Left ventricle myocardium inferior (tissue), 1 donor: ENCODE results near the gene GMCL2. TPM values are rescaled to one million over a fixed set of nuclear protein-coding genes. Genes with fewer than 3 reads are reported as not detected.

Experiments
- DNase-seq: peaks from one replicate; pipeline ENCODE4 v3.0.0-alpha.2; 2020
- H3K27ac ChIP-seq: fragments of 200-600 bp; replicated peaks from 2 replicates; pipeline ENCODE4 v1.8.0; 2021
- H3K27me3 ChIP-seq: fragments of 200-600 bp; 2 replicates; pipeline ENCODE4 v1.8.0; 2021; ENCODE audit warnings: low read depth
- H3K36me3 ChIP-seq: fragments of 200-600 bp; 2 replicates; pipeline ENCODE4 v1.8.0; 2021
- H3K4me1 ChIP-seq: fragments of 200-600 bp; 2 replicates; pipeline ENCODE4 v1.8.0; 2021
- H3K4me3 ChIP-seq: fragments of 200-600 bp; 2 replicates; pipeline ENCODE4 v1.8.0; 2021; ENCODE audit warnings: mild to moderate bottlenecking, moderate library complexity
- H3K9me3 ChIP-seq: fragments of 200-600 bp; replicated peaks from 2 replicates; pipeline ENCODE4 v1.8.0; 2021
- intact Hi-C: fragments of 100-400 bp; cut with micrococcal nuclease; formaldehyde crosslinking; loops from one replicate; pipeline ENCODE4 v1.11.0; 2022
- long read RNA-seq: library from polyadenylated mRNA; unstranded; transcript quantifications from one replicate; pipeline ENCODE4 v2.0.0, GENCODE V29; 2021
- total RNA-seq: library from RNA; stranded (reverse); fragmentation: NEBNext Ultra II Directional; extraction: Animal tissue kit (Norgen Biotek cat#: 25700); gene quantifications from one replicate; pipeline ENCODE4 v1.2.1, GENCODE V29; 2021
- TF ChIP-seq, protein P1 (sequence below): fragments of 200-600 bp; IDR thresholded peaks from 2 replicates; pipeline ENCODE4 v1.8.0; 2021; ENCODE audit warnings: antibody characterized with exemption, mild to moderate bottlenecking, borderline replicate concordance
- donor health status: DM: no; HTN: yes; CAD: no; lungs with severe emphysema.

The GMCL2 gene
- not detected for total RNA-seq
- long read RNA-seq: 0 reads

DNA sequence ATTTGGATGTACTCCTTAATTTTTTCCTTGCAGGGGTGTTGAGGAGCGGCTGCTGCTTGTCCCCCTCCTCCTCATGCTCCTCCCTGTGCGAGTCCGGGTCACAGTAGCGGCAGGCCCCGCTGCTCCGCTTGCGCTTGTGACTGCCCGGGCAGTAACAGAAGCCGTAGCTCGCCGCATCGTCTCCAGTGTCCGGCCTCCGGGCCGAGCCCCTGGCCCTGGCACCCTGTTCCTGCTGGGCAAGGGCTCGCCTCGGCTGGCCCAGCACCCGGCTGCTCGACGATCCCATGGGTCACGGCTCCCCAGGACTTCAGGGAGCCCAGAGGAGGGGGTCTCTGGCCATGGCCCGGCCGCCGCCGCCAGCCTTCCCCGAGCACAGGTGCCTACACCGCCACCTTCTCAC, at the start of gene GMCL2:
TSS of gene GMCL2 (minus strand) at position 358 of the 400 bp plus-strand sequence. CDS start at position 286, 72 bp downstream.
- H3K9me3 ChIP-seq: no peaks in the 10 kb centered on the region
- no peak within 1 kb of the TSS for H3K27ac ChIP-seq
- H3K4me1 ChIP-seq: no peaks in the 10 kb centered on the region
- no peak within 1 kb of the TSS for H3K4me3 ChIP-seq
- H3K27me3 ChIP-seq: peaks cover 39% of the 10 kb centered on the region
- TF ChIP-seq, protein P1, sequence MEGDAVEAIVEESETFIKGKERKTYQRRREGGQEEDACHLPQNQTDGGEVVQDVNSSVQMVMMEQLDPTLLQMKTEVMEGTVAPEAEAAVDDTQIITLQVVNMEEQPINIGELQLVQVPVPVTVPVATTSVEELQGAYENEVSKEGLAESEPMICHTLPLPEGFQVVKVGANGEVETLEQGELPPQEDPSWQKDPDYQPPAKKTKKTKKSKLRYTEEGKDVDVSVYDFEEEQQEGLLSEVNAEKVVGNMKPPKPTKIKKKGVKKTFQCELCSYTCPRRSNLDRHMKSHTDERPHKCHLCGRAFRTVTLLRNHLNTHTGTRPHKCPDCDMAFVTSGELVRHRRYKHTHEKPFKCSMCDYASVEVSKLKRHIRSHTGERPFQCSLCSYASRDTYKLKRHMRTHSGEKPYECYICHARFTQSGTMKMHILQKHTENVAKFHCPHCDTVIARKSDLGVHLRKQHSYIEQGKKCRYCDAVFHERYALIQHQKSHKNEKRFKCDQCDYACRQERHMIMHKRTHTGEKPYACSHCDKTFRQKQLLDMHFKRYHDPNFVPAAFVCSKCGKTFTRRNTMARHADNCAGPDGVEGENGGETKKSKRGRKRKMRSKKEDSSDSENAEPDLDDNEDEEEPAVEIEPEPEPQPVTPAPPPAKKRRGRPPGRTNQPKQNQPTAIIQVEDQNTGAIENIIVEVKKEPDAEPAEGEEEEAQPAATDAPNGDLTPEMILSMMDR: no peak
- no peak for DNase-seq
- H3K36me3 ChIP-seq: no peaks in the 10 kb centered on the region
- intact Hi-C loops: no loop called here

- intact Hi-C loops: no loop called here
- H3K4me3 ChIP-seq: no peak overlapping the region
- H3K9me3 ChIP-seq: no peaks in the 10 kb centered on the region
- H3K36me3 ChIP-seq: no peaks in the 10 kb centered on the region
- peak; percentile 57 for DNase-seq
- H3K27me3 ChIP-seq: no peaks in the 10 kb centered on the region
- peak overlapping the region; percentile 63 for H3K27ac ChIP-seq
- TF ChIP-seq, protein P1: no peak
- peaks cover 84% of the 10 kb centered on the region for H3K4me1 ChIP-seq
Observed at GRCh38 chr5:178236679-178237078, 49.5 kb upstream of the GMCL2 start.

- peaks cover 84% of the 10 kb centered on the region for H3K4me1 ChIP-seq
- H3K27ac ChIP-seq: peak overlapping the region; percentile 63
- peak; percentile 9 for DNase-seq
Observed at GRCh38 chr5:178236126-178236525, 49.0 kb upstream of the GMCL2 start.

DNA sequence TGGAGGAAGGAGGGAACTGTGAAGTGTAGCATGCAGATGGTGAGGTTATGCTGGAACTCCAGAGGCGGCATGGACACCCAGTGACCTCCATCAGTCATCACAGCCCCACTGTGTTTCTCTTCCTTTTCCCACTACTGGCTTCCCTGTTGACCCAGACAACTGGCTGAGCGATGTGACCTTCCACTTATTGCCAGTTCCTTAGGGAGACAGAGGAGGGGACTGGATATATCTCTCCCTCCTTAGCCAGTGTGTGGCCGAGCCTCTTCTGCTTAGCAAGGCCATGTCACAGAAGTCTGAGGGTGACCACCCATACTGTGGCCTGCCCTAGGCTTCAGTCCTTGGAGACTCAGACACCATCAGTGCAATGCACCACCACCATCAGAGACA, 48.4 kb upstream of the GMCL2 start:
- peaks cover 8% of the 10 kb centered on the region for H3K36me3 ChIP-seq
- H3K27ac ChIP-seq: peak overlapping the region; percentile 51
- no peak for DNase-seq
- H3K4me1 ChIP-seq: peaks cover 86% of the 10 kb centered on the region
- no peaks in the 10 kb centered on the region for H3K27me3 ChIP-seq
- intact Hi-C loops: no loop called here
- TF ChIP-seq, protein P1: no peak
- H3K9me3 ChIP-seq: no peaks in the 10 kb centered on the region
- H3K4me3 ChIP-seq: no peak overlapping the region

More at GRCh38 chr5:178236126-178236525, 49.0 kb upstream of the GMCL2 start:
- intact Hi-C loops: no loop called here
- Histone ChIP-seq H3K9me3 (no peaks in the 10 kb centered on the region), H3K36me3 (peaks cover 2% of the 10 kb centered on the region), H3K4me3 (no peak overlapping the region), H3K27me3 (no peaks in the 10 kb centered on the region)
- TF ChIP-seq, protein P1: no peak

DNA sequence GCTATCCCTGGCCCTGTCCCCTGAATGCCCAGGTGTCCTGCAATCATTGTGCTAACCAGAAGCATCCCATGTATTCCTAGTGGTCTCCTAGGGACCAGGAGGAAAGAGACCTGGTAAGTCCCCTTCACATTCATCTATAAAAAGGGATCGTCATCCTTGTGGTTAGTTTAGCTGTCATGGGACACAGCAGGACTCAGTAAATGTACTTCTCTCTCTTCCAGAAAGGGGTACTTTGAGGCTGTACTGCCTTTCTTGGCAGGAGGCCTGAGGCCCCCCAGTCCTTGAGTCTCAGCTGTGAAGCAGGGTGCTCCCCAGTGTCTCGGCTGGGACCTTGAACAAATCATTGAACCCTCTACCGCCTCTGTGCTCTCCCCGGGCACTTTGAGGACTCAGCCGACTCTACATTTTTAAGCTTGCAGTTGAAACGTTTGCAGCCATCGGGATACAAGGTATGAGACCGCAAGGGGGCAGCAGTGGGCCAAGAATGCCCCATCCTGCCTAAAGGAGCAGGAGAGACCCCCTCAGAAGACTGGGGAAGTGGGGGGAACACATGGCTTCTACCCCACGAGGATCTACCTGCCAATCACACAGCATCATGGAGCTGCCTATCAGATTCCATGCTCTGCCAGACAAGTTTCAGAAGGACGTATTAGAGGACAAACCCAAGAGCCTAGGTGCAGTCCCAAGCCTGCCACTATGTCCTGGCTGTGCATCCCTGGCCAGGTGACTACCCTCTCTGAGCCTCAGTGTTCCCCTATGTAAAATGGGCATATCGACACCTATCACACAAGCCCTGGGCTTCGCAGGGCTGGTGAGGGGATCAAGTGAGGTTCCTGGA, 47.8 kb upstream of the GMCL2 start:
- H3K36me3 ChIP-seq: peaks cover 14% of the 10 kb centered on the region
- intact Hi-C loops: no loop called here
- TF ChIP-seq, protein P1: peak; percentile 83
- H3K27ac ChIP-seq: peak overlapping the region; percentile 51
- H3K9me3 ChIP-seq: no peaks in the 10 kb centered on the region
- no peak overlapping the region for H3K4me3 ChIP-seq
- DNase-seq: peak; percentile 82
- H3K27me3 ChIP-seq: no peaks in the 10 kb centered on the region
- peaks cover 86% of the 10 kb centered on the region for H3K4me1 ChIP-seq
